GM19193 (cell line): ENCODE data around the gene TMEM205.

Source experiments
- POLR2A ChIP-seq: IDR thresholded peaks from 4 replicates; pipeline ENCODE4 v1.6.1; 2011; ENCODE audit not compliant: insufficient read depth, insufficient read length; ENCODE audit errors: extremely low read depth

TMEM205 gene

DNA sequence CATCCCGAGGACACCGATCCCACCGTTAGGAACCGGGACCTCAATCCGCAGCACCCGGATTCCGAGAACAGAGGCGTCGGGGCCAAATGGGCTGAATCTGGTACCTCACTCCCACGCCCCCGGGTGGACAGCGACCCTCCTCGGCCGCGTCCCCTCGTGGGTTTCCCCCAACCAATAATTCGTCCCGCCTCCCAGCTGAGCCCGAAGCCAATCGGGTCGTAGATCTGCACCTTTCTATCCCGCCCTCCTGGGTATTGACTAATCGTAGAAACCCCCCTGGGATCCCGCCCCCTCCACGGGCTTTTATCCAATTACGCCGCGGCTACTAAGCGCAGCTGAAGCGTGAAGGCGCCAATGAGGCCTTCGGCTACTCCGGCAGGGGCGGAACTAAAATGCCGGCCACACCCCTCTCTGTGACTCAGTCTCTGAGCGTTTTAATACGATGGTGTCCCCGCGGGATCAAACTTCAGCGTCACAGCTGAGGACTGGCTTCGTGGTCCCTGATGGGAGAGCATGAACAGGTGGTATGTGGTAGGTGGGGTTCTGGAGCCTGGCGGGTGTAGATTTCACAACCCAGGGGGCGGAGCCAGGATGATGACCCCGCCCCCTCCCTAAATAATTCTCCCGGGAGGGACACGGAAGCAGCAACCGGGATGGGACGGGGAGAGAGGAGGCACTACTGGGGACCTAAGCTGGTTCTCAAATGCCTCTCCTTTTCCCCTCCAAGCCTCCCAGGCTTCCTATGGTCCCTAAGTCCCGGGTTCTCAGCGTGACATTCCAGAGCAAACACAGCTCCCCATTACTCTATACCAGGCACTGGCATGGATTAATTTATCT is at the start of gene TMEM205, which contains the start of gene CCDC159:
Gene TMEM205, minus strand, starts transcription at position 165 of the 837 bp plus-strand sequence. CDS start 649 bp downstream, outside the sequence.
Gene CCDC159, plus strand, starts transcription at position 416 of the 837 bp plus-strand sequence. Its CDS starts 88 bp downstream, at position 504.
- peak; percentile 58 for TF ChIP-seq POLR2A

DNA sequence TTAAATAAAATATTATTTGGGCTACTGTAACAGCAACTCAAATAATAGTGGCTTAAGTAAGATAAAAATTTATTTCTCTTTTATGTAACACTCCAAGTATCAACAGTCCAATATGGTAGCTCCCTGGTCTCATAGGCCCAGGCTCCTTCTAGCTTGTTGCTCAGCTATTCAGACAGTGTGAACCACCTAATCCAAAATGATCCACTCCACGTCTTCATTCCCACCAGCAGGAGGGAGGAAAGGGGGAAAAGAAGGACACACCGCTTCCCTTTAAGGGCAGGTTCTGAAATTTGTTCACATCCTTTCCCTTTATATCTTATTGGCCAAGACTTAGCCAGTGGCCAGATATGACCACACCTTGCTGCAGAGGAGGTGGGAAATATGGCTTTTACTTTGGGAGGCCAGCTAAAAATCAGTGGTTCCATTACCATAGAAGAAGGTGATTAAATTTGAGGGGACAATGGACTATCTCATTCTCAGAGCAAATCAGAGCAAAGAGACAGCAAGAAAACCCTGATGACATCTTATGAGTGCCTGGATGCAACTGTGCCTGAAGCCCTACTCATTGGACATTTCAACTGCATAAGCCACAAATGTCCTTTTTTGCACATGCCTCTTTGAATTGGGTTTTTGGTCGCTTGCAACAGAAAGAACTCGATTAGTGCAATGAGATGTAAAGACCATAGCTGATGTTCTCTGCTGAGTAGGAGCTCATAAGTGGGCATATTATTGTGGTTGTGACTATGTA is 45.0 kb upstream of the TMEM205 start:
- no peak for TF ChIP-seq POLR2A

- no peak for TF ChIP-seq POLR2A
These were observed 44.3 kb upstream of the TMEM205 start for GRCh38 chr19:11390359-11390758.

GRCh38 chr19:11387162-11388034 is 41.3 kb upstream of the TMEM205 start:
- TF ChIP-seq POLR2A, result no peak

DNA sequence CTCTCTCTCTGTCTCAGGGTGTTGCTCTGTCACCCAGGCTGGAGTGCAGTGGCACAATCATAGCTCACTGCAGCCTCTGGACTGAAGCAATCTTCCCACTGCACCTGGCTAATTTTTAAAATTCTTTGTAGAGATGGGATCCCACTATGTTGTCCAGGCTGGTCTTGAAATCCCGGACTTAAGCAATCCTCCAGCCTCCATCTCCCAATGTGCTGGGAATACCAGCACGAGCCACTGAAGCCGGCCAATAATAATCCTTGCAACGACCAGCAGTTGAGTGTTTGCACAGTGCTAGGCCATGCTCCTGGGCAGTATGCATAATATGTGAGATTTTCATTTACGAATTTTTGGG is 38.7 kb upstream of the TMEM205 start:
- no peak for TF ChIP-seq POLR2A

GRCh38 chr19:11383706-11384048 is 37.6 kb upstream of the TMEM205 start:
- TF ChIP-seq POLR2A, result no peak

DNA sequence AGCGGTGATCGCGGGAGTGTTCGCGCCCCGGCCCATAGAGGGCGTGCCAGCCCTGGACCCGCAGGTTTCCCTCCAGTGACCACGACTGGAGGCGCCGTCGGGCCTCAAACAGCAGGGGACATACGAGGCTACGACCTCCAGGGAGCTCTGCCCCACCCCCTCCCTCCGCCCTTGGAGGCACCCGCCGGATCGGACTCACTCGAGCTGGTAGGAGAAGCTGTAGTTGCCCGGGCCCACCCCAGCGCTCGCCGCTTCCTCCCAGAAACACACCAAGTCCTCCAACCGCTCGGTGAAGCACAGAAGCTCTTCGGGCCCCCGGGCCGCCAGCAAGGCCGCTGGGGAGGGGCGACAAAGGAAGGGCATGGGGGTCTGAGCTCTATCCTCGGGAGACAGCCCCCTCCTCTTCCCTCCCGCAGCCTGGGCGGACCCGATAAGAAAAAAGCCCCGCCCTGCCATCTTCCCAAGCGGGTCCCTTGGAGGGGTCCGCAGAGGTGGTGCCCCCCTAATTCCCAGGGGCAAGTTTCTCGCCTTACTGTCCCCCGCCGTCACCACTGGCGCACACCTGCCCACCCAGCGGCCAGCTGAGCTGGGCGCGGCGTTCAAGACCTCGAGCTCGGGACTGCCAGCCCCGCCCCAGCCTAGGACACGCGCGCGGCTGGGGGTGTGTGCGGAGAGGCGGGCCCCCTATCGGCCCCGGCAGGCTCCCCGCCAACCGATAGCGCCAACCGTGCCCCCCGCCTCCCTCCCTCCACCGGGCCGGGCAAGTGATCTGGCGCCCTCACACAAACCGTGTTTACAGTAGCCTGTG is 37.0 kb upstream of the TMEM205 start:
- TF ChIP-seq POLR2A, result no peak

DNA sequence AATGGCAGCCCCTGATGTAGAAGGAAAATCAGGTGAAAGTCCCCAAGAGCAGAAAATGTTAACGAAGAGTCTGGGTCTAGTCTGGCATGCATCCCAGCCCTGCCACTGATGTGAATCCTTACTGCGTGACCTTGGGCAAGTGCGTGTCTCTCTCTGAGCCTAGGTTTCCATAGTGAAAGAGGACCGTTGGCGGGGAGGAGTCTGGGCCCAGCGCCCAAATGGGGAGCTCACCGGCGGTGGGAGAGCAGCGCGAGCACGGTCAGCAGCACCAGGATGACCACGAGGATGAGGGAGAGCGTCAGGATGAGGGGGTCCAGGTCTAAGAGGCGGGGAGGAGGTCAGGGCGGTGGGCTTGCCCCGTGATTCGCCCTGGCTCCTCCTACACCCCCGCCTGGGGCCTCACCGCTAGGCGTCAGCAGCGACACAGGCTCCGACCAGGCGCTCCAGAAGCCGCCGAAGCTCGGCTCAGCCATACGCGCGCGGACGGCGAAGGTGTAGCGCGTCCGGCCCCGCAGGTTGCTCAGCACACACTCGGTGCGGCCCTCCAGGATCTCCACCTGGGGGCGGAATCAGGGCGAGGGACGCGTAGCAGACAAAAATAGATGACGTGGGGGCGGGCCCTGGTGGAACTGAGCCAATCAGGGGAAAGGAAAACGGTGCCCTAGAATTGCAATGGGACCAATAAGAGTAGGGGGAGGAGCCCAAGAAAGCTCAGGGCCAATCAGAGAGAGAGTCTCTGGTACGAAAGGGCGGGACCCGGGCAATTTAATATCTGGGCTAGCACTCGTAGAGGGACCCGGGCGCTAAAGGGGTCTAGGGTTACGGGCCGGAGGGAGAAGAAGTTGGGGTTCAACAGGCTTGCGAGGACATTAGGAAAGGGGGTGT is 34.8 kb upstream of the TMEM205 start:
- TF ChIP-seq POLR2A, result peak; percentile 86

DNA sequence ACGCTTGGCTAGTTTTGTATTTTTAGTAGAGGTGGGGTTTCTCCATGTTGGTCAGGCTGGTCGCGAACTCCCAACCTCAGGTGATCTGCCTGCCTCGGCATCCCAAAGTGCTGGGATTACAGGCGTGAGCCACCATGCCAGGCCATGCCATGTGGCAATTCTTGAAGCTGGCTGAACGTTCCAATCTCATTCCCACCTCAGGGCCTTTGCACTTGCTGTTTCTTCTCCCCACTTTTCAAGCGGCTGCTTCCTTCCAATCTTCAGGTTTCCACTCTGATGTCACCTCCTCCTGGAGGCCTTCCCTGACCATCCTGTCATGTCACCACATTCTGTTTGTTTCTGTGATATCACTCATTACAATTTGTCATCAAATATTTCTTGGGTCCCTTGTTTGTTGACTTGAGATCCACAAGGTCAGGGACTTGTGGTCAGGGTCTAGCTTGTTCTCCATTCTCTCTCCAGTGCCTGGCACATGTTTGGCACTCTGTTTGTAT is 33.8 kb upstream of the TMEM205 start:
- TF ChIP-seq POLR2A, result no peak

GRCh38 chr19:11378319-11379189 is 32.5 kb upstream of the TMEM205 start:
- TF ChIP-seq POLR2A, result no peak

- TF ChIP-seq POLR2A, result no peak
These were observed 31.7 kb upstream of the TMEM205 start for GRCh38 chr19:11377756-11378155.

DNA sequence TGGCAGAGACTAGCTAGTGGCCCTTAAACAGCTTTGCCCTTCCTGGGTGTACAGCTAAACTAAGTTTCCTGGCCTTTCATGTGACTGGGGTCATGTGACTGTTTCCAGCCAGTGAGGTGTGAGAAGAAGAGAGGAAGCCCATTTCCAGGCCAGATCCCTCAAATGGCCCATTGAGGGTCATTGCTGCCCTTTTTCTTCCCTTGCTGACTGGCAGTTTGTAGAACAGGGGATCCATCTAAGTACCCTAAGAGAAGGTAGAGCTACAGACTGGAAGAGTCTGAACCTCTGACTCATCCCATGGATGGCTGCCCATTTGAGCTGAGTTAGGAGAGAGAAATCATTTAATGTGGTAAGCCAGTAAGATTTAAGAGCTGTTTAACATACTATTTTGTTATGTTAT is 31.2 kb upstream of the TMEM205 start:
- no peak for TF ChIP-seq POLR2A
